ENCODE measurements around the gene RNF10. TPM values are rescaled to one million over a fixed set of nuclear protein-coding genes. Genes with fewer than 3 reads are reported as not detected.

RNF10 gene
- total and polyA plus RNA-seq, 9 of the 15 experiments (the other 6 are each of a cell fraction or from before 2014, with no cell fraction given), result 43.0 to 139 (median 80.1) TPM

GRCh38 chr12:120495186-120495730 lies 38.9 kb upstream of the RNF10 start (continued):
- TF ChIP-seq, protein P1, sequence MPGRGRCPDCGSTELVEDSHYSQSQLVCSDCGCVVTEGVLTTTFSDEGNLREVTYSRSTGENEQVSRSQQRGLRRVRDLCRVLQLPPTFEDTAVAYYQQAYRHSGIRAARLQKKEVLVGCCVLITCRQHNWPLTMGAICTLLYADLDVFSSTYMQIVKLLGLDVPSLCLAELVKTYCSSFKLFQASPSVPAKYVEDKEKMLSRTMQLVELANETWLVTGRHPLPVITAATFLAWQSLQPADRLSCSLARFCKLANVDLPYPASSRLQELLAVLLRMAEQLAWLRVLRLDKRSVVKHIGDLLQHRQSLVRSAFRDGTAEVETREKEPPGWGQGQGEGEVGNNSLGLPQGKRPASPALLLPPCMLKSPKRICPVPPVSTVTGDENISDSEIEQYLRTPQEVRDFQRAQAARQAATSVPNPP (IDR thresholded peaks at IDR 0.05; ENCODE audit: borderline replicate concordance, insufficient read depth, insufficient read length), result no peak
- 0 out of 2 replicates have a peak, but pooled peaks have one; percentile 25 for TF ChIP-seq HDGF (IDR thresholded peaks at IDR 0.05)
- TF ChIP-seq ZNF311 (CRISPR knock-in tag; IDR thresholded peaks at IDR 0.05), result no peak
- no peak for TF ChIP-seq PCBP2 (IDR thresholded peaks at IDR 0.05; ENCODE audit: low read depth, low read length, poor library complexity, severe bottlenecking)
- no peak for TF ChIP-seq STAT6 (CRISPR knock-in tag; IDR thresholded peaks at IDR 0.05)
- TF ChIP-seq SIN3B (IDR thresholded peaks at IDR 0.05; ENCODE audit: low read depth), result no peak
- TF ChIP-seq TFE3 (CRISPR knock-in tag; IDR thresholded peaks at IDR 0.05), result no peak
- no peak for TF ChIP-seq ZNF778 (CRISPR knock-in tag; IDR thresholded peaks at IDR 0.05)
- no peak for TF ChIP-seq ZNF41 (CRISPR knock-in tag; conservative IDR thresholded peaks at IDR 0.05)
- no peak for TF ChIP-seq THRA (IDR thresholded peaks at IDR 0.05)
- TF ChIP-seq ZNF24 (IDR thresholded peaks at IDR 0.05), result no peak
- TF ChIP-seq PPARD (CRISPR knock-in tag; IDR thresholded peaks at IDR 0.05), result no peak
- TF ChIP-seq, protein P2, sequence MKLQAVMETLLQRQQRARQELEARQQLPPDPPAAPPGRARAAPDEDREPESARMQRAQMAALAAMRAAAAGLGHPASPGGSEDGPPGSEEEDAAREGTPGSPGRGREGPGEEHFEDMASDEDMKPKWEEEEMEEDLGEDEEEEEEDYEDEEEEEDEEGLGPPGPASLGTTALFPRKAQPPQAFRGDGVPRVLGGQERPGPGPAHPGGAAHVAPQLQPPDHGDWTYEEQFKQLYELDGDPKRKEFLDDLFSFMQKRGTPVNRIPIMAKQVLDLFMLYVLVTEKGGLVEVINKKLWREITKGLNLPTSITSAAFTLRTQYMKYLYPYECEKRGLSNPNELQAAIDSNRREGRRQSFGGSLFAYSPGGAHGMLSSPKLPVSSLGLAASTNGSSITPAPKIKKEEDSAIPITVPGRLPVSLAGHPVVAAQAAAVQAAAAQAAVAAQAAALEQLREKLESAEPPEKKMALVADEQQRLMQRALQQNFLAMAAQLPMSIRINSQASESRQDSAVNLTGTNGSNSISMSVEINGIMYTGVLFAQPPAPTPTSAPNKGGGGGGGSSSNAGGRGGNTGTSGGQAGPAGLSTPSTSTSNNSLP (IDR thresholded peaks at IDR 0.05; ENCODE audit: borderline replicate concordance, low read depth, low read length), result no peak
- TF ChIP-seq NCOA2 (IDR thresholded peaks at IDR 0.05; ENCODE audit: partially characterized antibody in 2 of 2), result no peak
- TF ChIP-seq CREM (IDR thresholded peaks at IDR 0.05; ENCODE audit: low read depth), result 0 out of 2 replicates have a peak, but pooled peaks have one; percentile 12
- TF ChIP-seq PHB (CRISPR knock-in tag; IDR thresholded peaks at IDR 0.05), result no peak
- TF ChIP-seq MED1 (CRISPR knock-in tag; IDR thresholded peaks at IDR 0.05; ENCODE audit: borderline replicate concordance), result no peak

Data from K562 (cell line).